Gastrocnemius medialis (tissue), 4 donors: ENCODE data around the gene TSHR.

Source experiments
- POLR2A ChIP-seq, 2 donors: fragments of 450-650 bp; IDR thresholded peaks; one replicate each; pipeline ENCODE4 v1.6.1; 2017; ENCODE audit warnings: antibody characterized with exemption in 2 of 2, mild to moderate bottlenecking in 2 of 2, moderate library complexity in 2 of 2
- TF ChIP-seq, protein P1 (sequence below), 5 experiments: fragments of 450-650 bp in 3 of 5; fragments of 200-600 bp in 2 of 5; sonication (generic) in 2 of 5; IDR thresholded peaks in 4 of 5; conservative IDR thresholded peaks in 1 of 5; 1 replicate in 4 of 5; 2 replicates in 1 of 5; pipeline ENCODE4 v1.5.1; 2016 to 2019; ENCODE audit warnings: antibody characterized with exemption in 5 of 5, mild to moderate bottlenecking in 3 of 5, moderate library complexity in 3 of 5

- TF ChIP-seq POLR2A (IDR thresholded peaks at IDR 0.05): no peak
- TF ChIP-seq, protein P1, sequence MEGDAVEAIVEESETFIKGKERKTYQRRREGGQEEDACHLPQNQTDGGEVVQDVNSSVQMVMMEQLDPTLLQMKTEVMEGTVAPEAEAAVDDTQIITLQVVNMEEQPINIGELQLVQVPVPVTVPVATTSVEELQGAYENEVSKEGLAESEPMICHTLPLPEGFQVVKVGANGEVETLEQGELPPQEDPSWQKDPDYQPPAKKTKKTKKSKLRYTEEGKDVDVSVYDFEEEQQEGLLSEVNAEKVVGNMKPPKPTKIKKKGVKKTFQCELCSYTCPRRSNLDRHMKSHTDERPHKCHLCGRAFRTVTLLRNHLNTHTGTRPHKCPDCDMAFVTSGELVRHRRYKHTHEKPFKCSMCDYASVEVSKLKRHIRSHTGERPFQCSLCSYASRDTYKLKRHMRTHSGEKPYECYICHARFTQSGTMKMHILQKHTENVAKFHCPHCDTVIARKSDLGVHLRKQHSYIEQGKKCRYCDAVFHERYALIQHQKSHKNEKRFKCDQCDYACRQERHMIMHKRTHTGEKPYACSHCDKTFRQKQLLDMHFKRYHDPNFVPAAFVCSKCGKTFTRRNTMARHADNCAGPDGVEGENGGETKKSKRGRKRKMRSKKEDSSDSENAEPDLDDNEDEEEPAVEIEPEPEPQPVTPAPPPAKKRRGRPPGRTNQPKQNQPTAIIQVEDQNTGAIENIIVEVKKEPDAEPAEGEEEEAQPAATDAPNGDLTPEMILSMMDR (IDR thresholded peaks at IDR 0.05 in 4 of 5, conservative IDR thresholded peaks at IDR 0.05 in 1 of 5): no peak
These were observed 221.8 kb downstream of the TSHR start for GRCh38 chr14:81177225-81177624.
